ENCODE data around the gene SPATA31E1.

The SPATA31E1 gene

GRCh38 chr9:87880683-87881082 is 2.0 kb upstream of the SPATA31E1 start:
- TF ChIP-seq CEBPB (IDR thresholded peaks at IDR 0.05), result no peak
- TF ChIP-seq EP300 (IDR thresholded peaks at IDR 0.05; ENCODE audit: borderline replicate concordance), result no peak
- TF ChIP-seq TAF1 (IDR thresholded peaks at IDR 0.05; ENCODE audit: low read depth), result no peak
- no peak for TF ChIP-seq YY1 (IDR thresholded peaks at IDR 0.05; ENCODE audit: low read depth)
- no peak for TF ChIP-seq NFIC (IDR thresholded peaks at IDR 0.05)
- TF ChIP-seq ZBTB7A (IDR thresholded peaks at IDR 0.05; ENCODE audit: low read depth), result no peak
- TF ChIP-seq TCF12 (IDR thresholded peaks at IDR 0.05; ENCODE audit: low read depth), result no peak
- no peak for TF ChIP-seq REST (IDR thresholded peaks at IDR 0.05; ENCODE audit: low read depth)

GRCh38 chr9:87883274-87883673 is 597 bp downstream of the SPATA31E1 start:
- TF ChIP-seq ZBTB7A (IDR thresholded peaks at IDR 0.05; ENCODE audit: low read depth) (no peak), EGR1 (IDR thresholded peaks at IDR 0.05) (no peak), CREB1 (IDR thresholded peaks at IDR 0.05; ENCODE audit: low read depth) (no peak), TCF12 (IDR thresholded peaks at IDR 0.05; ENCODE audit: low read depth) (no peak), TAF1 (IDR thresholded peaks at IDR 0.05; ENCODE audit: low read depth) (no peak), CEBPB (IDR thresholded peaks at IDR 0.05) (no peak), FOXM1 (IDR thresholded peaks at IDR 0.05; ENCODE audit: borderline replicate concordance, low read depth) (no peak), YY1 (IDR thresholded peaks at IDR 0.05; ENCODE audit: low read depth) (no peak)

DNA sequence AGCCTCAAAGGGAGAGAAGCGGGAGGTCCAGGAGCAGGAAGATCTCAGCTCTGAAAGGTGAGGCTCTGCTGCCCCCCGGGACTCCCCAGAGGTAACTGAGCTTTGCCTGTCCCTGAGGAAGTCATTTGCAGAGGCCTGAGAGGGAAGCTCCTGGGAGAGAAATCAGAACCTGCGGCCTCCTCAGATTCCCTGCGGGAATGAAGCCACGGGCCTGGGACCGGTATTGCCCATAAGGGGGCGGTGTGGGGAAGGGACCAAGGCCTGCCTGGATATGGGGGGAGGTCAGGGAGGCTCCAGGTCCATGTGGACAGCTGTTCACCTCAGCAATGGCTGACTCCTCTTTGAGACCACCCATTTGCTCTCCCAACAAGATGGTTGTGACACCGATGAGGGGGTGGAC is 1.3 kb downstream of the SPATA31E1 start:
- TF ChIP-seq YY1 (IDR thresholded peaks at IDR 0.05; ENCODE audit: low read depth), result no peak
- TF ChIP-seq RAD21 (IDR thresholded peaks at IDR 0.05; ENCODE audit: low read depth), result peak; percentile 24; the same call in 1 of the 2 replicates

DNA sequence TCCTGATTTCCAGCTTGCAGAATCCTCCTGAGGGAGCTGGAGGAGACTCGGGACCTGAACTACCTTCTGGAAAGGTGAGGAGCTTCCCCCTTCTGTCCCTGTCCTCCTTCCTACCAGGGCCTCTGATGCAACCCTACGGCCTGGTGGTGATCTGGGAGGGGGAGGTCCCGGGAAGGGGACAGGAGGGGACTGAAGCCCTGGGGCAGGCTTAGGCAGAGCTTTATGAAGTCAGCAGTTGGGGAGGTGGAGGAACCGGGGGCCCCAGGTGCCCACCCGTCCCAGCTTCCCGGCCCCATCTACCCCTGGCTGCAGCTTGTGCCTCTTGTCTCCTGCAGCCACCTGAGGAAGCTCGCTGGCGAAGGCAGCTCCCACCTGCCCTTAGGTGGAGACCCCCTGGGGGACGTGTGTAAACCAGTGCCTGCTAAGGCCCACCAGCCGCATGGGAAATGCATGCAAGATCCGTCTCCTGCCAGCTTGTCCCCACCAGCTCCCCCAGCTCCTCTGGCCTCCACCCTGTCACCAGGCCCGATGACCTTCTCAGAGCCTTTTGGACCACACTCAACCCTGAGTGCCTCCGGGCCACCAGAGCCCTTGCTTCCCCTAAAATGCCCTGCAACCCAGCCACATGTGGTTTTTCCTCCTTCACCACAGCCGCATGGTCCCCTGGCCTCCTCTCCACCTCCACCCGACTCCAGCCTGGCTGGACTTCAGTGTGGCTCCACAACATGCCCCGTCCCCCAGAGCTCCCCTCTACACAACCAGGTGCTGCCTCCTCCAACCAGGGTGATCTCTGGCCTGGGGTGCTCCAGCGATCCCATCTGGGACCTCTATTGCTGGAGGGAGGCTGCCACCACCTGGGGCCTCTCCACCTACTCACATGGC is 2.1 kb downstream of the SPATA31E1 start:
- no peak for TF ChIP-seq EGR1 (IDR thresholded peaks at IDR 0.05)
- TF ChIP-seq FOXM1 (IDR thresholded peaks at IDR 0.05; ENCODE audit: borderline replicate concordance, low read depth), result no peak
- no peak for TF ChIP-seq YY1 (IDR thresholded peaks at IDR 0.05; ENCODE audit: low read depth)
- no peak for TF ChIP-seq ZBTB7A (IDR thresholded peaks at IDR 0.05; ENCODE audit: low read depth)
- TF ChIP-seq, protein P1, sequence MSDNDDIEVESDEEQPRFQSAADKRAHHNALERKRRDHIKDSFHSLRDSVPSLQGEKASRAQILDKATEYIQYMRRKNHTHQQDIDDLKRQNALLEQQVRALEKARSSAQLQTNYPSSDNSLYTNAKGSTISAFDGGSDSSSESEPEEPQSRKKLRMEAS (IDR thresholded peaks at IDR 0.05), result no peak
- TF ChIP-seq RAD21 (IDR thresholded peaks at IDR 0.05; ENCODE audit: low read depth), result no peak

GRCh38 chr9:87885484-87886189 is 3.0 kb downstream of the SPATA31E1 start:
- TF ChIP-seq EGR1 (IDR thresholded peaks at IDR 0.05) (no peak), FOXM1 (IDR thresholded peaks at IDR 0.05; ENCODE audit: borderline replicate concordance, low read depth) (no peak), NFIC (IDR thresholded peaks at IDR 0.05) (no peak), YY1 (IDR thresholded peaks at IDR 0.05; ENCODE audit: low read depth) (no peak), TAF1 (IDR thresholded peaks at IDR 0.05; ENCODE audit: low read depth) (no peak), CREB1 (IDR thresholded peaks at IDR 0.05; ENCODE audit: low read depth) (no peak), TCF12 (IDR thresholded peaks at IDR 0.05; ENCODE audit: low read depth) (no peak), RAD21 (IDR thresholded peaks at IDR 0.05; ENCODE audit: low read depth) (no peak), TEAD4 (IDR thresholded peaks at IDR 0.05) (no peak), ZBTB7A (IDR thresholded peaks at IDR 0.05; ENCODE audit: low read depth) (no peak), EP300 (IDR thresholded peaks at IDR 0.05; ENCODE audit: borderline replicate concordance) (no peak), REST (IDR thresholded peaks at IDR 0.05; ENCODE audit: low read depth) (no peak), CEBPB (IDR thresholded peaks at IDR 0.05) (no peak), USF1 (IDR thresholded peaks at IDR 0.05) (no peak)
- TF ChIP-seq, protein P1 (IDR thresholded peaks at IDR 0.05), result no peak
